Endothelial cell of umbilical vein (primary cell): ENCODE measurements around the gene LRCOL1. TPM values are rescaled to one million over a fixed set of nuclear protein-coding genes. Genes with fewer than 3 reads are reported as not detected.

Experiments used
- BruUV-seq: library from RNA; stranded (reverse); fragments of 400-500 nt; replicated peaks from 2 replicates; lab custom pipeline; 2021; lab: Mats Ljungman, UMichigan
- CTCF ChIA-PET: fragments of 300-600, 350-600 bp; sonication (Branson Sonifier 250); formaldehyde crosslinking; loops from one replicate; lab custom pipeline; 2021; ENCODE audit warnings: antibody characterized with exemption, inconsistent platforms; lab: Charles Lee
- POLR2A ChIA-PET: fragments of 300-600, 350-600 bp; sonication (Branson Sonifier 250); formaldehyde crosslinking; loops from one replicate; lab custom pipeline; 2021; ENCODE audit warnings: antibody characterized with exemption, inconsistent platforms; lab: Charles Lee
- DNase-seq: peaks from one replicate; pipeline ENCODE4 v3.0.0-alpha.2; 2011; ENCODE audit warnings: low read depth, low spot score
- FAIRE-seq: peaks from 2 replicates; lab custom pipeline; 2011; peaks lifted over from hg19 to GRCh38; lab: Jason Lieb, UNC
- H2AFZ ChIP-seq: 2 replicates; pipeline ENCODE4 v1.6.0; 2012; ENCODE audit warnings: low read depth, low read length, control low read depth, inconsistent platforms
- H3K27ac ChIP-seq: 2 replicates; pipeline ENCODE4 v1.5.1; 2011; ENCODE audit warnings: low read depth, mild to moderate bottlenecking, control low read depth, low read length, moderate library complexity; ENCODE audit not compliant: insufficient read depth
- H3K27me3 ChIP-seq, 2 experiments: 2 replicates each; pipeline versions ENCODE4 v1.6.0 to v1.6.1; 2011; ENCODE audit warnings: low read length in 2 of 2, mixed read lengths in 1 of 2; ENCODE audit not compliant: control insufficient read depth in 2 of 2, insufficient read depth in 2 of 2
- H3K36me3 ChIP-seq, 2 experiments: 2 replicates in 1 of 2; 3 replicates in 1 of 2; pipeline ENCODE4 v1.5.1; 2011; ENCODE audit warnings: low read length in 2 of 2, mild to moderate bottlenecking in 1 of 2, moderate library complexity in 1 of 2; ENCODE audit not compliant: control insufficient read depth in 2 of 2, insufficient read depth in 2 of 2; ENCODE audit errors: extremely low read depth in 1 of 2
- H3K4me1 ChIP-seq: 3 replicates; pipeline ENCODE4 v1.5.1; 2011; ENCODE audit warnings: mild to moderate bottlenecking, low read length; ENCODE audit not compliant: control insufficient read depth, insufficient read depth; ENCODE audit errors: extremely low read depth
- H3K4me2 ChIP-seq: 2 replicates; pipeline ENCODE4 v1.6.1; 2011; ENCODE audit warnings: low read length, control low read depth, mixed read lengths; ENCODE audit not compliant: insufficient read depth
- H3K4me3 ChIP-seq, 3 experiments: fragments of 200-600 bp in 1 of 3; sonication (generic), shearing (Covaris generic) in 1 of 3; replicated peaks in 1 of 3; 2 replicates each; pipeline ENCODE4 v1.5.1; 2011 to 2016; ENCODE audit warnings: control low read depth in 3 of 3, low read length in 3 of 3, mild to moderate bottlenecking in 2 of 3, inconsistent platforms in 1 of 3, low read depth in 1 of 3, moderate library complexity in 1 of 3; ENCODE audit not compliant: insufficient read depth in 1 of 3
- H3K79me2 ChIP-seq: 2 replicates; pipeline ENCODE4 v1.6.0; 2012; ENCODE audit warnings: low read length, inconsistent platforms; ENCODE audit not compliant: control insufficient read depth, insufficient read depth
- H3K9ac ChIP-seq: replicated peaks from 2 replicates; pipeline ENCODE3; 2011; ENCODE audit warnings: low read length, control low read depth; ENCODE audit not compliant: insufficient read depth; ENCODE audit errors: extremely low read depth
- H3K9me1 ChIP-seq: replicated peaks from 3 replicates; pipeline ENCODE4 v1.6.0; 2011; ENCODE audit warnings: mild to moderate bottlenecking, low read length; ENCODE audit not compliant: control insufficient read depth, insufficient read depth; ENCODE audit errors: extremely low read depth
- H3K9me3 ChIP-seq: replicated peaks from 2 replicates; pipeline ENCODE4 v1.5.1; 2012; ENCODE audit warnings: low read length, inconsistent platforms; ENCODE audit not compliant: control insufficient read depth, insufficient read depth
- H4K20me1 ChIP-seq: replicated peaks from 2 replicates; pipeline ENCODE3; 2011; ENCODE audit warnings: mild to moderate bottlenecking, low read length; ENCODE audit not compliant: control insufficient read depth, insufficient read depth; ENCODE audit errors: extremely low read depth
- CTCF ChIP-seq, 2 donors: IDR thresholded peaks; 1 replicate in 1 of 2; 2 replicates in 1 of 2; pipeline ENCODE4 v1.5.1; 2011; ENCODE audit warnings: low read length in 2 of 2, mild to moderate bottlenecking in 2 of 2, moderate library complexity in 2 of 2, control low read depth in 1 of 2, inconsistent platforms in 1 of 2, low read depth in 1 of 2; ENCODE audit not compliant: insufficient read depth in 1 of 2; ENCODE audit errors: extremely low read depth in 1 of 2
- EZH2 ChIP-seq: IDR thresholded peaks from 2 replicates; pipeline ENCODE4 v1.6.1; 2012; ENCODE audit warnings: borderline replicate concordance, low read depth, mild to moderate bottlenecking, moderate library complexity, low read length, inconsistent platforms; ENCODE audit not compliant: severe bottlenecking
- FOS ChIP-seq: IDR thresholded peaks from 2 replicates; pipeline ENCODE4 v1.6.1; 2011; ENCODE audit warnings: mild to moderate bottlenecking, low read length, moderate library complexity, borderline replicate concordance; ENCODE audit not compliant: insufficient read depth
- GATA2 ChIP-seq: IDR thresholded peaks from 2 replicates; pipeline ENCODE4 v1.7.0; 2011; ENCODE audit warnings: low read depth, mild to moderate bottlenecking, moderate library complexity, mixed read lengths, low read length; ENCODE audit not compliant: insufficient read length, insufficient read depth
- JUN ChIP-seq: IDR thresholded peaks from 2 replicates; pipeline ENCODE4 v1.6.1; 2011; ENCODE audit warnings: borderline replicate concordance, low read depth; ENCODE audit not compliant: insufficient read length, insufficient read depth
- MAX ChIP-seq: IDR thresholded peaks from 2 replicates; pipeline ENCODE4 v1.6.1; 2011; ENCODE audit not compliant: insufficient read depth, insufficient read length
- MYC ChIP-seq: IDR thresholded peaks from one replicate; pipeline ENCODE4 v1.6.1; 2011; ENCODE audit warnings: mild to moderate bottlenecking, low read depth, low read length
- POLR2A ChIP-seq: IDR thresholded peaks from 2 replicates; pipeline ENCODE4 v1.6.1; 2012; ENCODE audit warnings: low read depth, mild to moderate bottlenecking, control low read depth, low read length
- POLR2AphosphoS5 ChIP-seq: IDR thresholded peaks from 2 replicates; pipeline ENCODE4 v1.6.1; 2012; ENCODE audit warnings: low read depth, mild to moderate bottlenecking, control low read depth, low read length, moderate library complexity; ENCODE audit not compliant: insufficient read depth
- dilution Hi-C: fragments of 300-500 bp; cut with MboI; formaldehyde crosslinking; loops from one replicate; pipeline ENCODE4 v1.15.0; 2019; ENCODE audit warnings: low sequenced_read_pairs; ENCODE audit not compliant: extremely low pct_ligation_motif_present
- intact Hi-C: fragments of 100-400 bp; cut with micrococcal nuclease; formaldehyde crosslinking; loops from one replicate; pipeline ENCODE4 v1.10.0; 2022
- polyA plus RNA-seq, 4 experiments: library from polyadenylated mRNA; depleted of rRNA in 3 of 4; stranded (reverse) in 3 of 4; unstranded in 1 of 4; fragments of >200 nt; gene quantifications; 2 replicates each; pipeline versions ENCODE4 v1.2.1 to v1.2.3, GENCODE V29; 2011 to 2012; ENCODE audit warnings: missing spikeins in 1 of 4
- total RNA-seq: library from RNA; stranded (reverse); gene quantifications from 2 replicates; pipeline ENCODE4 v1.2.3, GENCODE V29; 2021

The LRCOL1 gene
- total and polyA plus RNA-seq, 2 donors (not counting 3 experiments of a cell fraction or from before 2014, with no cell fraction given), result 1.2 to 1.5 TPM

GRCh38 chr12:132579744-132580143, 30.6 kb downstream of the LRCOL1 start:
- no TSS peak for BruUV-seq
- POLR2A ChIA-PET, result no interaction called here
- FAIRE-seq (no peak), DNase-seq (no peak)
- Histone ChIP-seq H3K27me3 (peaks cover 0 to 5% of the 10 kb centered on the region in 2 experiments), H3K4me3 (no peak overlapping the region), H4K20me1 (no peaks in the 10 kb centered on the region), H3K4me1 (no peaks in the 10 kb centered on the region), H3K27ac (no peak overlapping the region), H3K79me2 (no peaks in the 10 kb centered on the region), H3K9me3 (no peaks in the 10 kb centered on the region), H3K9me1 (no peaks in the 10 kb centered on the region), H2AFZ (no peak overlapping the region), H3K36me3 (peaks cover 2 to 22% of the 10 kb centered on the region in 2 experiments), H3K4me2 (no peak overlapping the region), H3K9ac (no peak overlapping the region)
- CTCF ChIA-PET, result interaction anchor here (1.0 kb wide), 2 partner anchors 15 to 35 kb away, joined by 3 read pairs; no protein-coding TSS in a partner anchor
- dilution Hi-C loops (no loop called here), intact Hi-C loops (no loop called here)
- TF ChIP-seq GATA2 (no peak), CTCF (IDR thresholded peaks at IDR 0.05; ENCODE audit: extremely low read depth in 1 of 2, insufficient read depth in 1 of 2, low read depth in 1 of 2, low read length in 2 of 2) (no peak), MAX (no peak), EZH2 (no peak), POLR2A (no peak), FOS (no peak), MYC (no peak), POLR2AphosphoS5 (no peak), JUN (no peak)
